Activated T-helper 9 cell treated with anti-CD3 and anti-CD28 coated beads, Interleukin-2, amount 50 U/mL, for 16 hours (primary cell): ENCODE results near the gene RNU1-3.
"Not testable (repeated sequence)": the region's sequence is repeated elsewhere in the genome, so short reads cannot be mapped to it uniquely, and the experiment has no call there.

ENCODE experiments used
- DNase-seq: peaks from one replicate; pipeline ENCODE4 v3.0.0-alpha.2; 2020; ENCODE audit warnings: low read depth

RNU1-3 gene

GRCh38 chr1:16656574-16656973 lies 10.2 kb downstream of the RNU1-3 start:
- DNase-seq, result not testable (repeated sequence)

GRCh38 chr1:16651560-16651959 lies 15.2 kb downstream of the RNU1-3 start:
- DNase-seq, result not testable (repeated sequence)

- not testable (repeated sequence) for DNase-seq
These were observed 16.8 kb downstream of the RNU1-3 start for GRCh38 chr1:16649960-16650359.

GRCh38 chr1:16649390-16649789 lies 17.4 kb downstream of the RNU1-3 start:
- not testable (repeated sequence) for DNase-seq

- not testable (repeated sequence) for DNase-seq
These were observed 18.0 kb downstream of the RNU1-3 start for GRCh38 chr1:16648756-16649155.

GRCh38 chr1:16648250-16648649 lies 18.5 kb downstream of the RNU1-3 start:
- not testable (repeated sequence) for DNase-seq

- DNase-seq, result peak; percentile 31
These were observed 19.3 kb downstream of the RNU1-3 start for GRCh38 chr1:16647179-16648176.

- DNase-seq, result not testable (repeated sequence)
These were observed 20.0 kb downstream of the RNU1-3 start for GRCh38 chr1:16646716-16647115.

- not testable (repeated sequence) for DNase-seq
These were observed 20.6 kb downstream of the RNU1-3 start for GRCh38 chr1:16646061-16646664.

- peak; percentile 8 for DNase-seq
These were observed 21.3 kb downstream of the RNU1-3 start for GRCh38 chr1:16645271-16646060.

- DNase-seq, result peak; percentile 100
These were observed 22.1 kb downstream of the RNU1-3 start for GRCh38 chr1:16644482-16645270.

GRCh38 chr1:16644193-16644481 lies 22.6 kb downstream of the RNU1-3 start:
- DNase-seq, result no peak

GRCh38 chr1:16643476-16644192 lies 23.1 kb downstream of the RNU1-3 start:
- DNase-seq, result peak; percentile 0

GRCh38 chr1:16643001-16643411 lies 23.7 kb downstream of the RNU1-3 start:
- DNase-seq, result peak; percentile 8

- not testable (repeated sequence) for DNase-seq
These were observed 24.5 kb downstream of the RNU1-3 start for GRCh38 chr1:16642025-16642966.

- DNase-seq, result not testable (repeated sequence)
These were observed 25.4 kb downstream of the RNU1-3 start for GRCh38 chr1:16641159-16641975.

- DNase-seq, result not testable (repeated sequence)
These were observed 27.4 kb downstream of the RNU1-3 start for GRCh38 chr1:16639091-16640031.
